Right ventricle myocardium superior (tissue), 1 donor: ENCODE measurements around the gene CDC20. TPM values are rescaled to one million over a fixed set of nuclear protein-coding genes. Genes with fewer than 3 reads are reported as not detected.

ENCODE experiments used
- ATAC-seq: fragments of 200-7000 bp; cut with Tn5 transposase; one replicate; pipeline ENCODE4 v1.9.1; 2020; ENCODE audit warnings: mild to moderate bottlenecking; ENCODE audit not compliant: poor library complexity
- DNase-seq: peaks from one replicate; pipeline ENCODE4 v3.0.0-alpha.2; 2020
- intact Hi-C: fragments of 100-400 bp; cut with DNase I; formaldehyde crosslinking; loops from one replicate; pipeline ENCODE4 v1.11.2; 2022
- total RNA-seq: library from RNA; stranded (reverse); fragmentation: NEBNext Ultra II Directional; extraction: Animal tissue kit (Norgen Biotek cat#: 25700); gene quantifications from one replicate; pipeline ENCODE4 v1.2.1, GENCODE V29; 2021
- donor health status: DM: no; HTN: yes; CAD: no; lungs with severe emphysema.

Gene CDC20
- total RNA-seq, 1 donor from 2014 or later: 0.83 TPM

DNA sequence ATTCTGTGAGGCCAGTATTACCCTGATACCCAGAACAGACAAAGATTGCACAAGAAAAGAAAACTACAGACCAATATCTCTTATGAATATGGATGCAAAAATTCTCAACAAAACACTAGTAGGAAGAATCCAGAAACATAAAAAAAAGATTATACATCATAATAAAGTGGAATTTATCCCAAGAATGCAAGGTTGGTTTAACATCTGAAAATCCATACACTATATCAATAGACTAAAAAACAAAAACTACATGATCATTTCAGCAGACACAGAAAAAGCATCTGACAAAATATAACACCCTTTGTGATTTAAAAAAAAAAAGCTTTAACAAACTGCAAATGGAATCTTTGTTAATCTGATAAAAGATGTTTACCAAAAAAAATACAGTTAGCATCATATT lies 33.4 kb upstream of the CDC20 start:
- no peak for ATAC-seq

DNA sequence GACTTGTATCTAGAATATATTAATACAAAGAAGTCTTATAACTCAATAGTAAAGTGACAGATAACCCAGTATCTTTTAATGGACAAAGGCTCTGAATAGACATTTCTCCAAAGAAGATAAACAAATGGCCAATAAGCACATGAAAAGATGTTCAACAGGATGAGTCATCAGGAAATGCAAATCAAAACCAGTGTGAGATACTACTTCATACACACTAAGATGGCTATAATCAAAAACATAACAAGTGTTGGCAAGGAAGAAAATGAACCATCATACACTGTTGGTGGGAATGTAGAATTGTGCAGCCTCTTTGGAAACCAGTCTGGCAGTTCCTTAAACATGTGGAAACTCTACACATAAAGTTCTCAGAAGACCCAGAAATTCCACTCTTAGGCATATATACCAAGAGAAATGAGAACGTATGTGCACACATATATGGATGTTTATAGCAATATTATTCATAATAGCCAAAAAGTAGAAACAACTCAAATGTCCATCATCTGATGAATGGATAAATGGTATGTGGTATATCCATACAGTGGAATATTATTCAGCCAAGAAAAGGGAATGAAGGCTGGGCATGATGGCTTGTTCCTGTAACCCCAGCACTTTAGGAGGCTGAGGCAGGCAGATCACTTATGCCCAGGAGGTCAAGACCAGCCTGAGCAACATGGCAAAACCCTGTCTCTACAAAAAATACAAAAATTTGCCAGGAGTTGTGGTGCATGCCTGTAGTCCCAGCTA lies 31.1 kb upstream of the CDC20 start:
- no peak for ATAC-seq
- DNase-seq: no peak
- intact Hi-C loops: loop anchor here (2.0 kb wide), 1 partner anchor 25 kb away; no protein-coding TSS in a partner anchor

More for the DNA sequence above, 33.4 kb upstream of the CDC20 start:
- intact Hi-C loops: no loop called here
- DNase-seq: no peak

DNA sequence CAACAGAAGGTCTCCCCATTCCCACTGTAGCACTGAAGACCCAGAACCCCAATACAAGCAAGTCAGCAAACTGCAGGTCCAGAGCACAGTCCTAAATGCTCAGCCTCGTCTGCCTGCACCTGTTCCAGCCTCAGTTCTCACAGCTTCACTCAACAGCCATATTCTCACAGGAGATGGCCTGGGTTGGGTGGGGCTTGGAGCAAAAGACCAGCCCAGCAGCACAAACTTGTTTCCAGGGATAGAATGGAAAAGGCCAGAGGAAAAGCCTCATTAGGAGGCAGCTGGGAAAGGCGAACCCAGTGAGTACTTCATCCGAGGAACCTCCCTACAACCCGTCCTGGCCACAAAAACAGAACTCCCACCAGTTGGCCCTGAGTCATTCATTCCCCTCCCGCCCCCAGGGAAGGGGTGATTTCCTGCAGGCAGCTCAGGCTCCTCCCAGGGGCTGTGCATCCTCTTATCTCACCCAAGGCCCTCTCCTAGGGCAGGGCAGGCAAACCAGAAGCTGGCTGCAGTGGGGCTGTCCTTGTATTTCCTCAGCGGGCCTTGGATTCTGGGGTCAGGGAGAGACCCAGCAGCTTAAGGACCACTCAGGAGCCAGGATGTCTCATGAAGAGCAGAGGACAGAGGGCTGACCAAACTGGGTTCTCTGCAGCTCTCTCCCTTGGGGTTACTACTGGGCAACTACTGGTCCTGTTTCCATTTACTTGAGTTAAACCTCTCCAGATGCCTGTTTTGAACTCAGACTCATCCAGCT lies 28.6 kb upstream of the CDC20 start:
- DNase-seq: peak; percentile 70
- peak; percentile 66 for ATAC-seq
- intact Hi-C loops: no loop called here

- intact Hi-C loops: no loop called here
- DNase-seq (no peak), ATAC-seq (no peak)
Measured at GRCh38 chr1:43331688-43332087, 27.1 kb upstream of the CDC20 start.

GRCh38 chr1:43334453-43335205 lies 24.2 kb upstream of the CDC20 start:
- no peak for ATAC-seq
- intact Hi-C loops: no loop called here
- DNase-seq: no peak

- intact Hi-C loops: no loop called here
- no peak for DNase-seq
Measured at GRCh38 chr1:43337588-43337987, 21.2 kb upstream of the CDC20 start, which contains the start of gene MPL. MPL (plus strand) TSS chr1:43337818; CDS start chr1:43337849, 31 bp downstream.

DNA sequence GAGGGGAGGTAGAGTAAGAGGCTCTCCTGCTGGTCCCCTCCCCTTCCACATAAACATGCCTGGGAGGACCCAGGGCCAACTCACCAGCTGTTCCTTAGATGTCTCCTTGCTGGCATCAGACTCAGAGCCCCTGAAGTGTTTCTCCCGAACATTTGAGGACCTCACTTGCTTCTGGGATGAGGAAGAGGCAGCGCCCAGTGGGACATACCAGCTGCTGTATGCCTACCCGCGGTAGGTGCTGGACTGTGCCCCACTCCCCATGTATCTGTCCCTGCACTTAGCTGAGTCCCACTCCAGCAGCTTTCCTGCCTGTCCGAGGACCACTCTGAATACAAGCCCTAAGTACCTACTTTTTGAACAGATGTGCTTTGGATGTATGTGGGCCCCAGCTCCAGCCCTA lies 20.8 kb upstream of the CDC20 start:
- ATAC-seq: no peak
- intact Hi-C loops: no loop called here
- DNase-seq: no peak

More at GRCh38 chr1:43337588-43337987, 21.2 kb upstream of the CDC20 start, which contains the start of gene MPL:
- no peak for ATAC-seq

GRCh38 chr1:43339584-43340232 lies 19.1 kb upstream of the CDC20 start:
- ATAC-seq (no peak), DNase-seq (no peak)
- intact Hi-C loops: no loop called here

DNA sequence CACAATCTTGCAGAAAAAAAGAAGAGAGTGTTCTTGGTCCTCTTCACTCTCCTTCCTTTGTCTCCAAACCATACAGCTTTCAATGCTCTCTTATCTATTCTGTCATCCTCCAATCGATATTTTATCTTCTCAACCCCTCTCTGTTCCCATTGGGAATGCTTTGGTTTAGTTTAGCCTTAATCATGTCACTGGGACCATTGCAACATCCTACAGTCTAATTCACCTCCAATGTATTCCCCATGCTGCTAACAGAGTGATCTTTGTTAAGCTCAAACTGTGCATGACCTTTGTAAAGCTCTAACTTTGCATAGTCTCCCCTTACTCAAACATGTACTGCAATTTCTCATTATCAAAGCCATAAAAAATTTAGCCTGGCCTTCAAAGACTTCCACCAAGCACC lies 18.2 kb upstream of the CDC20 start:
- DNase-seq (no peak), ATAC-seq (no peak)
- intact Hi-C loops: no loop called here

- no peak for DNase-seq
- intact Hi-C loops: no loop called here
- ATAC-seq: peak; percentile 71
Measured at GRCh38 chr1:43344267-43344850, 14.4 kb upstream of the CDC20 start.

- peak; percentile 31 for ATAC-seq
- DNase-seq: no peak
- intact Hi-C loops: no loop called here
Measured at GRCh38 chr1:43345120-43345519, 13.7 kb upstream of the CDC20 start.

DNA sequence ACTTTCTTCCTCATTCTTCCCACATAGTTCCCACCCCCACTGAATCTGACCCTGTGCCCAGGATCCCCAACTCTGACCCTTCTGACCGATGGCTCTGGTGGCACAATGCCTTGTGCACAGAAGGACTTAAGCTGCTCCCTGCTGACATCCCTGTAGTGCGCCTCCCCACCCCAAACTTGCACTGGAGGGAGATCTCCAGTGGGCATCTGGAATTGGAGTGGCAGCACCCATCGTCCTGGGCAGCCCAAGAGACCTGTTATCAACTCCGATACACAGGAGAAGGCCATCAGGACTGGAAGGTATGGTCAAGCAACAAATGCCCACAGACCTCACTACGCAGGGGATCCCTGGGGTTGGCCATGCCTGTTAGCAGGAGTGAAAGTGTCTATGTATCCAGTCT lies 12.1 kb upstream of the CDC20 start:
- ATAC-seq: no peak

GRCh38 chr1:43348343-43348808 lies 10.4 kb upstream of the CDC20 start:
- ATAC-seq (peak; percentile 4), DNase-seq (no peak)
- intact Hi-C loops: no loop called here

More for the DNA sequence above, 12.1 kb upstream of the CDC20 start:
- no peak for DNase-seq
- intact Hi-C loops: no loop called here

DNA sequence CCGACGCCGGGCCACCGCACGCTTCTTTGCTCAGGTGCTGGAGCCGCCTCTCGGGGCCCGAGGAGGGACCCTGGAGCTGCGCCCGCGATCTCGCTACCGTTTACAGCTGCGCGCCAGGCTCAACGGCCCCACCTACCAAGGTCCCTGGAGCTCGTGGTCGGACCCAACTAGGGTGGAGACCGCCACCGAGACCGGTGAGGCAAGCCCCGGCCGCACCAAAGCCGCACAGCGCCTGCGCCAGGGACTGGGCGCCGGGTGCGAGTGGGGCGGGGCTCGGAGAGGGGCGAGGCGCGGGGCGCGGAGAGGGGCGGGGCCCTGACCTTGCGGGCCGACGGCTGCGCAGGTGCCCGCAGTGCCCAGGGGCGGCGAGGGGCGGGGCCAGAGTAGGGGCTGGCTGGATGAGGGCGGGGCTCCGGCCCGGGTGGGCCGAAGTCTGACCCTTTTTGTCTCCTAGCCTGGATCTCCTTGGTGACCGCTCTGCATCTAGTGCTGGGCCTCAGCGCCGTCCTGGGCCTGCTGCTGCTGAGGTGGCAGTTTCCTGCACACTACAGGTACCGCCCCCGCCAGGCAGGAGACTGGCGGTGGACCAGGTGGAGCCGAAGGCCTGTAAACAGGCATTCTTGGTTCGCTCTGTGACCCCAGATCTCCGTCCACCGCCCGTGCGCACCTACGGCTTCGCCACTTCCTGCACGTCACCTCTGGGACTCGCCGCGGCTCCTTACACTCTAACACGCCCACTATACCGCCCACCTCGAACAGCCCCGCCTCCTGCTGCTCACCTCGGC lies 9.8 kb upstream of the CDC20 start:
- intact Hi-C loops: no loop called here
- DNase-seq (peak; percentile 90), ATAC-seq (peak; percentile 91)

DNA sequence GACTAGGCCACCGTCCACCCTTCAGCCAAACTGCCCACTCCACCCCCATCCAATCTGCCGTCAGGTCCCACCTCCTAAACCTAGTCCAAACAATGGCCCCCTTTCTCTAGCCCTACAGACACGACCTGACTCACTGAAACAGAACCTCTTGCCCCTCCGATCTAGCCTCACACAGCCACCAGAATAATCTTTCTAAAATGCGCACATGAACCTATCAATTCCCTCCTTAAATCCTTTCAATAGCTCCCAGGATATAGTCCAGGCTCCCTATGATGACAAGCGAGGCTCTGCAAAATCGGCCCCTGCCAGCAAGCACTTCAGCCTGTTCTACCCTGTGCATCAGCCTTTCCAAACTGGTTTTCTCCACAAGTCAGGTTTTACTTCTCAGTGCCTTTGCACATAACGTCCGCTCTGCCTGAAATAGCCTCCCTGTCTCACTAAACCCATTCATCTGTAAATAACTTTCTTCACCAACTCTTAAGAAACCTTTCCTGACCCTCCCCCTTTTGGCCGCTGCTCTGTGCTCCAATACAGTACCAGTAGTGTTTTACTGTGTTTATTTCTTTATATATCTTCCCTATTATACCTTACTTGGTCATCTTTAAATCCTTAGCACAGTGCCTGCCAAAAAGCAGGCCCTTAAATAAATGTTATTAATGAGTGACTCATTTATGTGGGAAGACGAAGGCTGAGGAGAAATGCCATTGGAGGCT lies 9.0 kb upstream of the CDC20 start:
- intact Hi-C loops: no loop called here
- DNase-seq: peak; percentile 64

DNA sequence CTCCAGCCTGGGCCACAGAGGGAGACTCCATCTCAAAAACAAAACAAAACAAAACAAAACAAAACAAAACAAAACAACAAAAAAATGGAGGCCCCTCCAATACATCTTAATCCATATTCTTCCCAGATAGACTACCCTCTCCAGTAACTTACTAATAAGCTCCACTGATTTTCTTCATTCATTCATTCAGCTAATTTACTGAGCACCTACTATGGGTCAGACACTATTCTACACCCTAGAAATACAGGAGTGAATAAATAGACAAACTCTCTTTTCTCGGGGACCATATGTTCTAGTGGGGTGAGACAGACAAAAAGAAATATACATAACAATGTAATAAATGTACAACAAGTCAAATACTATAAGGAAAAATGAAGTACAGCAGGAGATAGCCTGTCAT lies 7.8 kb upstream of the CDC20 start:
- DNase-seq (no peak), ATAC-seq (no peak)
- intact Hi-C loops: no loop called here

More for the DNA sequence above, 9.0 kb upstream of the CDC20 start:
- peak; percentile 53 for ATAC-seq
